ENCODE data around the gene POLK. TPM values are rescaled to one million over a fixed set of nuclear protein-coding genes. Genes with fewer than 3 reads are reported as not detected.
"Not testable (repeated sequence)": the region's sequence is repeated elsewhere in the genome, so short reads cannot be mapped to it uniquely, and the experiment has no call there.

The POLK gene
- total RNA-seq, 6 experiments from 2014 or later = 11.5 to 16.3 (median 14.1) TPM

- TF ChIP-seq POLR2A (IDR thresholded peaks at IDR 0.05) (no peak), CTCF (IDR thresholded peaks at IDR 0.05) (no peak)
- intact Hi-C loops (cut with DNase I) = no loop called here
Observed at GRCh38 chr5:75524591-75524990, 12.9 kb downstream of the POLK start.

GRCh38 chr5:75525344-75525743, 13.7 kb downstream of the POLK start:
- no peak for DNase-seq
- no peaks in the 10 kb centered on the region for H3K9me3 ChIP-seq
- no peak overlapping the region for H3K4me3 ChIP-seq
- H3K4me1 ChIP-seq = peaks cover 0 to 5% (median 0%) of the 10 kb centered on the region in 4 donors
- H3K36me3 ChIP-seq = no peaks in the 10 kb centered on the region
- WGBS (ENCODE audit: insufficient coverage, low coverage, low lambda C conversion rate, missing lambda C conversion rate) = 89% methylated on average over 1 of the region's 1 CpG
- no peak overlapping the region for H3K27ac ChIP-seq
- intact Hi-C loops (cut with DNase I) = no loop called here
- ATAC-seq = no peak
- TF ChIP-seq CTCF (IDR thresholded peaks at IDR 0.05) = no peak
- TF ChIP-seq POLR2A (IDR thresholded peaks at IDR 0.05) = no peak
- H3K27me3 ChIP-seq = no peaks in the 10 kb centered on the region

More at GRCh38 chr5:75524591-75524990, 12.9 kb downstream of the POLK start:
- WGBS (ENCODE audit: insufficient coverage, low coverage, low lambda C conversion rate, missing lambda C conversion rate) = 92% methylated on average over 1 of the region's 1 CpG
- no peaks in the 10 kb centered on the region for H3K27me3 ChIP-seq
- H3K9me3 ChIP-seq = no peaks in the 10 kb centered on the region
- no peak overlapping the region for H3K27ac ChIP-seq
- H3K36me3 ChIP-seq = no peaks in the 10 kb centered on the region
- no peak for DNase-seq
- no peak for ATAC-seq
- no peak overlapping the region for H3K4me3 ChIP-seq
- peaks cover 0 to 5% (median 0%) of the 10 kb centered on the region in 4 donors for H3K4me1 ChIP-seq

GRCh38 chr5:75526070-75526469, 14.4 kb downstream of the POLK start:
- intact Hi-C loops (cut with DNase I) = no loop called here
- no peak for ATAC-seq
- no peak overlapping the region for H3K27ac ChIP-seq
- no peak for DNase-seq
- no peaks in the 10 kb centered on the region for H3K27me3 ChIP-seq
- H3K4me1 ChIP-seq = peaks cover 0 to 5% (median 0%) of the 10 kb centered on the region in 4 donors
- WGBS (ENCODE audit: insufficient coverage, low coverage, low lambda C conversion rate, missing lambda C conversion rate) = 58% methylated on average over 2 of the region's 2 CpGs
- no peaks in the 10 kb centered on the region for H3K9me3 ChIP-seq
- TF ChIP-seq CTCF (IDR thresholded peaks at IDR 0.05) (no peak), POLR2A (IDR thresholded peaks at IDR 0.05) (no peak)
- H3K36me3 ChIP-seq = no peaks in the 10 kb centered on the region
- no peak overlapping the region for H3K4me3 ChIP-seq

- Histone ChIP-seq H3K27ac (no peak overlapping the region), H3K36me3 (no peaks in the 10 kb centered on the region), H3K9me3 (no peaks in the 10 kb centered on the region), H3K27me3 (no peaks in the 10 kb centered on the region), H3K4me1 (no peaks in the 10 kb centered on the region), H3K4me3 (no peak overlapping the region)
- DNase-seq (no peak), ATAC-seq (no peak)
- TF ChIP-seq POLR2A (IDR thresholded peaks at IDR 0.05) (no peak), CTCF (IDR thresholded peaks at IDR 0.05) (no peak)
- intact Hi-C loops (cut with DNase I) = no loop called here
Observed at GRCh38 chr5:75529185-75529584, 17.5 kb downstream of the POLK start.

GRCh38 chr5:75532190-75532589, 20.5 kb downstream of the POLK start:
- no peak overlapping the region for H3K27ac ChIP-seq
- ATAC-seq = no peak
- H3K9me3 ChIP-seq = no peaks in the 10 kb centered on the region
- no peaks in the 10 kb centered on the region for H3K27me3 ChIP-seq
- WGBS (ENCODE audit: insufficient coverage, low coverage, low lambda C conversion rate, missing lambda C conversion rate) = 100% methylated on average over 2 of the region's 2 CpGs
- no peaks in the 10 kb centered on the region for H3K36me3 ChIP-seq
- H3K4me1 ChIP-seq = no peaks in the 10 kb centered on the region
- intact Hi-C loops (cut with DNase I) = no loop called here
- TF ChIP-seq POLR2A (IDR thresholded peaks at IDR 0.05) (no peak), CTCF (IDR thresholded peaks at IDR 0.05) (no peak)
- H3K4me3 ChIP-seq = no peak overlapping the region
- DNase-seq = no peak

GRCh38 chr5:75533716-75534115, 22.0 kb downstream of the POLK start:
- H3K36me3 ChIP-seq; H3K27ac ChIP-seq; DNase-seq; H3K27me3 ChIP-seq; H3K9me3 ChIP-seq; ATAC-seq; H3K4me1 ChIP-seq; H3K4me3 ChIP-seq; intact Hi-C loops (cut with DNase I): not testable (repeated sequence)
- WGBS (ENCODE audit: insufficient coverage, low coverage, low lambda C conversion rate, missing lambda C conversion rate) = 100% methylated on average over 1 of the region's 1 CpG
